HG03342 (cell line): ENCODE data around the gene IFITM5.

Source experiments
- ATAC-seq: cut with Tn5 transposase; IDR thresholded peaks from one replicate; pipeline ENCODE4 v1.9.1; 2021; ENCODE audit warnings: mild to moderate bottlenecking, moderate library complexity; ENCODE audit not compliant: unreplicated experiment

The IFITM5 gene

DNA sequence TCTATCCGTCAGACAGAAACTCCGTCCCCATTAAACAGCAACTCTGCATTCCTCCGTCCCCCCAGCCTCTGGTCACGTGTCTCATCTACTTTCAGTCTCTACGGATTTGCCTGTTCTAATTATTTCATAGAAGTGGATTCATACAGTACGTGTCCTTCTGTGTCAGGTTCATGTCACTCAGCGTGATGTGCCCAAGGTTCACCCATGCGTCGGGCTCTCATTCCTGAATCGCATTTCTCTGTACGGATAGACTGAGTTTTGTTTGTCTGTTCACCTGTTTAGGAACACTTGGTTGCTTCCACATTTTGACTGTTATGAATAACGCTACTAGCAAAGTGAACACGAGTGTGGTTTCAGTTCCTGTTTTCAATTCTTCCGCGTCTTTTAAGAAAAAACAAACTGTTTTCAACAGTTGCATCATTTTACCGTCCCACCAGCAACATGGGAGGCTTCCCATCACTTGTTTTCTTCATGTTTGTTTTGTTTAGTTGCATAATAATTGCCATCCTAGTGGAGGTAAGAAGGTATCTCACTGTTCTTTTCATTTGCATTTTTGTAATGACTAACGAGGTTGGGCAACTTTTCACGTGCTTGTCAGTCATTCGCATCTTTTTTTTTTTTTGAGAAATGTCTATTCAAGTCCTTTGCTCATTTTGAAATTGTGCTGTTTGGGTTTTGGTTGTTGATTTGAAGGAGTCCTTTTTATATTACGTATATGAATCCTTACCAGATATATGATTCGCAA, 30.0 kb downstream of the IFITM5 start:
- peak; percentile 61 for ATAC-seq

- peak; percentile 35 for ATAC-seq
Observed at GRCh38 chr11:268716-269145, 30.6 kb downstream of the IFITM5 start.

GRCh38 chr11:267491-267994, 31.8 kb downstream of the IFITM5 start:
- no peak for ATAC-seq

- ATAC-seq = no peak
Observed at GRCh38 chr11:266676-267439, 32.5 kb downstream of the IFITM5 start.

GRCh38 chr11:261624-262023, 37.7 kb downstream of the IFITM5 start:
- no peak for ATAC-seq

- ATAC-seq = no peak
Observed at GRCh38 chr11:259413-259812, 39.9 kb downstream of the IFITM5 start.

GRCh38 chr11:257766-258493, 41.4 kb downstream of the IFITM5 start:
- ATAC-seq = no peak

GRCh38 chr11:256952-257737, 42.2 kb downstream of the IFITM5 start:
- ATAC-seq = no peak

GRCh38 chr11:255816-256215, 43.5 kb downstream of the IFITM5 start:
- ATAC-seq = no peak

- no peak for ATAC-seq
Observed at GRCh38 chr11:255176-255575, 44.1 kb downstream of the IFITM5 start.

DNA sequence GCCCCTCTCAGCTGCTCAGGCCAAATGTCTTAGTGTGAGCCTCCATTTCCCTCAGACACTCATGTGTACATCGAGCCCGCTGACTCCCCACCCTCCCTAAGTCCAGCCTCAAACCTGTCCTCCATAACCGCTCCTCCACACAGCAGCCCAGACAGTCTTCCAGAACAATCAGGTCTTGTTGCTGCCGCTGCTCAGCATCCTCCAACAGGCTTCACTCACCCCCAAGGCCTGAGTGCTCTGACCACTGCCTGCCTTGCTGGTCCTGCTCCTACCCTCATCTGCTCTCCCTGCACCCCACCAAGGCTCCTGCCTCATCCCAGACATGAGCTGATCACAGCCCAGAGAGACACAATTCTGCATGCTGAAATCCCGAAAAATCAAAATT, 45.4 kb downstream of the IFITM5 start:
- ATAC-seq = no peak

DNA sequence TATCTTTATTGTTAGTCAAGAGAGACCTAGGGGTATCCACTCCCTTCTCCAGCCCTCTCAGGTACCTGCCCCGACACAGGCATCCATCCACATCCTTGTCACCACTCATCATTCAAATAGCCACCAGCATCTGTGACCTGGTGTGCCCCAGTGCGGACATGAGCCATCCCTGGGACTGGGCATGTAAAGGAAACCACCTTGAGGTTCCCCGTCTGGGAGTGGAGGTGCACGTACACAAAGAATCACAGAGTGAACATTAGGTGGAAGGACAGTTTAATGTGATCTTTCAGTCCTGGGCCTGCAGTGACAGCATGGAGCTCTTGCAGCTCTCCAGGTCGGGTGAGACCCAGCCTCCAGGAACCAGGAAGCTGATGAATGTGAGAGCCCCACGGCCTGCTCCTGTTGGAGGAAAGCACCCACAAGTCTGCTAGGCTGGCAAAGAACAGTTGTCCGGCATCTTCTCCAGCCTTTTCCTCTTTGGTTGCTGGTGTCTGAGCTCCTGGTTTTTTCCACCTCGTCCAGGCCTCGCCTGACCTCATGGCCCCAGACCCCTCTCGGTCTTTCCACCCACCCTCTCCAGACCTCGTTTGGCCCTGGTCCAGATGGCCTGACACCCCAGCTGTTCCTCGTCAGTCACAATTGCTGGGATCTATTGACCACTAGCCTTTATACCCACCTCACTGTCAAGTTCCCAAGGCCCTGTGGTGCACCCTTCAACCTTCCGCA, 46.0 kb downstream of the IFITM5 start:
- ATAC-seq = no peak

DNA sequence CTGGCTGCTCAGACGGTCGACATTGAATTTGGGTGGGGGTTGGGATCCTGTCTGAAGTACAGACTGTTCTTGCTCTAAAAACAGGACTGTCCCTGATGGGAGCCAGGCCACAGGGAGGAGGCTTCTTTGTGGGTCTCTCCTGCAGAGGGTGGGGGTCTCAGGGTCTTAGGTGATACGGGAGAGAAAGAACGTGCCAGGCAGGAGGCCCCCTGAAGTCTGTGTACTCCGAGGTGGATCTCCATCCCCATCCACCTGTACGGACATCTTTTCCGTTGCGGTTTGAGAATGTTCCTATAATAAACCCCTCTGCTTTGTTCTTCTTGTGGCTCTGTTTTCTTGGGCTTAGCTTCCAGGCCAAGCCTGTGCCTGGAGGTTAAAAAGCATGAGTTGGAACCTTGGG, 46.7 kb downstream of the IFITM5 start:
- no peak for ATAC-seq

DNA sequence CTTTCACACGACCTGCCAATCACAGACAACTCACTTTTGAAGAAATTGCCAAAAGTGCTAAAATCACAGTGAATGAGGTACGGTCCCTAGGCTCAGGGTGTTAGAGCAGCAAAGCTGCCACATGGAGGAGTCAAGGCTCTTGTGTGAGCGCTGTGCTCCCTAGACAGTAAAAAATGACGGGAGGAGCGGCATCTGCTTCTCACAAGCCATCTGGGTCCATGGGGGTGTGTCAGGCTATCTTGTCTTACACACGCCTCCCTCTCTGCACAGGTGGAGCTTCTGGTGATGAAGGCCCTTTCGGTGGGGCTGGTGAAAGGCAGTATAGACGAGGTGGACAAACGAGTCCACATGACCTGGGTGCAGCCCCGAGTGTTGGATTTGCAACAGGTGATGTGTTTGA, 47.8 kb downstream of the IFITM5 start:
- ATAC-seq = no peak

DNA sequence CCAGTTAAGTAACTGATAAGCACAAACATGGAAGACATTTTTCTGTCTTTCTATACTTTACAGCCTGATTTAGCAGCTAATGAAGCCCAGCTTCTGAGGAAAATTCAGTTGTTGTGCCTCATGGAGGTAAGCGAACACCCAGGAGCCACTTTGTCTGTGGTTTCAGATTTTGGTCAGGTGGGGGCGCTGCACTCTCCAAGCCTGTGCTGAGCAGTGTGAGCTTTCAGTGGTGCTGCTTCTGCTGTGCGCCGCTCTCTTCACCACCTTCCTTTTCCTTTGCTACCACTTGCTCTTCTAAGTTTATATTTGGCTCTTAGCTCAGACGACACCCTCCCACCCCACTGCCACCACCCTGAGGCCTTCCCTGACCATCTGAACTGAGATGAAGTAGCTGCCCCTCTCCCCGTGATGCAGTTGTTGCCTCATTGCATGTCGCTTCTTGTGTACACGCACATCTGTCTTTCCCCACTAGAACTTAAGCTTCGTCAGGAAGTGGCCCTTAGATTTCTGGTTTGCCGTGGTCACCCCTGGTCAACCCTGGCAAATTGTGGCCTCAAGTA, 48.5 kb downstream of the IFITM5 start:
- ATAC-seq = no peak

DNA sequence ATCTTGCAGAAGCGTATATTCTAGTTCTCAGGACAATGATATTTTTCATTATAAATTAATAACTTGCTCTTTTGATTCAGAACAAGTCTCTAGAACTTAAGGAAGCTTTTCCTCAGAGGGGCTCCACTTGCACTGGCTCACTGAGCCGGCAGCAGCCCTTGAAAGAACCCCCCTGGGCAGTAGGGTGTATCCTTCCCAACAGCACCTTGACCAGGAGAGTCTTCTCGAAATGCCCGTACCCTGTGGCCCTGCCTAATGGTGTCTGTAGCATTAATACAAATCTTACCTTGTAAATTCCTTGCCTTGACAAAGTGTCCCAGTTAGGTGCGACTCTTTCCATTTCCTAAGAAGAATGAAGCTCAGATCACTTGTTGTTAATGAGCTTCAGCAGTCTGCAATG, 49.1 kb downstream of the IFITM5 start:
- no peak for ATAC-seq

- no peak for ATAC-seq
Observed at GRCh38 chr11:249062-249461, 50.3 kb downstream of the IFITM5 start.
